Coronary artery (tissue), 2 donors: ENCODE measurements around the gene NLRP6.

Experiments
- DNase-seq: peaks from one replicate; pipeline ENCODE4 v3.0.0-alpha.2; 2017; ENCODE audit warnings: low spot score
- H3K27ac ChIP-seq, 2 donors: fragments of 200-600 bp; sonication (generic); one replicate each; pipeline ENCODE4 v1.5.1; 2016 to 2019
- H3K4me3 ChIP-seq: fragments of 200-600 bp; sonication (generic); 2 replicates; pipeline ENCODE4 v1.5.1; 2016; ENCODE audit warnings: mild to moderate bottlenecking, moderate library complexity
- TF ChIP-seq, protein P1 (sequence below): fragments of 200-600 bp; sonication (generic); IDR thresholded peaks from one replicate; pipeline ENCODE4 v1.5.1; 2019; ENCODE audit warnings: antibody characterized with exemption

Gene NLRP6

DNA sequence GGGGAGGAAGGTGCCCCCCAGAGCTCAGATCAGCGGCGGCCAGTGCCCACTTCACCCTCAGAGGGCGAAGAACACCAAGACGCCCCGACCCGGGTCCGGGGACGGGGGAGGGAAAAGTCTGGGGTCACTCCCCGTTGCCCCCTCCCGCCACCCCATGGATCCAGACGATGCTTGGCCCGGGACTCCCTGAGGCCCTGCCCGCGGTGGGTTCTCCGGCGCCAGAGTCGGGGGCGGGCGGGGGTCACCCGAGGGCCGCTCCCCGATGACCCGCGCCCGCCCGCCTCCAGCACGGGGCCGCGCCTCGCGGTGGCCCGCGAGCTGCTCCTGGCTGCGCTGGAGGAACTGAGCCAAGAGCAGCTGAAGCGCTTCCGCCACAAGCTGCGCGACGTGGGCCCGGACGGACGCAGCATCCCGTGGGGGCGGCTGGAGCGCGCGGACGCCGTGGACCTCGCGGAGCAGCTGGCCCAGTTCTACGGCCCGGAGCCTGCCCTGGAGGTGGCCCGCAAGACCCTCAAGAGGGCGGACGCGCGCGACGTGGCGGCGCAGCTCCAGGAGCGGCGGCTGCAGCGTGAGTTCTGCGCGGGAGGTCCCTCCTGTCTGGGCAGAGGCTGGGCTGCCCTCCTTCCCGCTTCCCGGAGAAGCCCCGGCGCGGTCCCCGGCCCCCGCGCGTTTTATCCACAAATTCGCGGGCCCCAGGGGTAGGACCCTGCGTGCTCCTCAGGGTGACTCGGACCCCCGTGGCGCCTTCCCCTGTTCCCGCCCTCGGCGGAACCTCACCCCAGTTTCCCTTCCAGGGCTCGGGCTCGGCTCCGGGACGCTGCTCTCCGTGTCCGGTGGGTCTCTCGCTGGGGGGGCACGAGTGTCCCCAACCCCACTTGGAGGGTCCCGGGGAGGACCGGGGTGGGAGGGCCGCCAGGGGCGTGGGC lies 1.1 kb downstream of the NLRP6 start:
- DNase-seq = no peak
- peak overlapping the region; percentile 67 for H3K4me3 ChIP-seq
- TF ChIP-seq, protein P1, sequence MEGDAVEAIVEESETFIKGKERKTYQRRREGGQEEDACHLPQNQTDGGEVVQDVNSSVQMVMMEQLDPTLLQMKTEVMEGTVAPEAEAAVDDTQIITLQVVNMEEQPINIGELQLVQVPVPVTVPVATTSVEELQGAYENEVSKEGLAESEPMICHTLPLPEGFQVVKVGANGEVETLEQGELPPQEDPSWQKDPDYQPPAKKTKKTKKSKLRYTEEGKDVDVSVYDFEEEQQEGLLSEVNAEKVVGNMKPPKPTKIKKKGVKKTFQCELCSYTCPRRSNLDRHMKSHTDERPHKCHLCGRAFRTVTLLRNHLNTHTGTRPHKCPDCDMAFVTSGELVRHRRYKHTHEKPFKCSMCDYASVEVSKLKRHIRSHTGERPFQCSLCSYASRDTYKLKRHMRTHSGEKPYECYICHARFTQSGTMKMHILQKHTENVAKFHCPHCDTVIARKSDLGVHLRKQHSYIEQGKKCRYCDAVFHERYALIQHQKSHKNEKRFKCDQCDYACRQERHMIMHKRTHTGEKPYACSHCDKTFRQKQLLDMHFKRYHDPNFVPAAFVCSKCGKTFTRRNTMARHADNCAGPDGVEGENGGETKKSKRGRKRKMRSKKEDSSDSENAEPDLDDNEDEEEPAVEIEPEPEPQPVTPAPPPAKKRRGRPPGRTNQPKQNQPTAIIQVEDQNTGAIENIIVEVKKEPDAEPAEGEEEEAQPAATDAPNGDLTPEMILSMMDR = no peak
- no peak overlapping the region for H3K27ac ChIP-seq

GRCh38 chr11:279966-280705 lies 1.9 kb downstream of the NLRP6 start:
- no peak for DNase-seq
- no peak overlapping the region for H3K27ac ChIP-seq
- peak overlapping the region; percentile 67 for H3K4me3 ChIP-seq
- TF ChIP-seq, protein P1 = no peak

GRCh38 chr11:280706-281485 lies 2.7 kb downstream of the NLRP6 start:
- H3K4me3 ChIP-seq = peak overlapping the region; percentile 67
- peak; percentile 65 for DNase-seq
- H3K27ac ChIP-seq = no peak overlapping the region
- TF ChIP-seq, protein P1 = no peak

DNA sequence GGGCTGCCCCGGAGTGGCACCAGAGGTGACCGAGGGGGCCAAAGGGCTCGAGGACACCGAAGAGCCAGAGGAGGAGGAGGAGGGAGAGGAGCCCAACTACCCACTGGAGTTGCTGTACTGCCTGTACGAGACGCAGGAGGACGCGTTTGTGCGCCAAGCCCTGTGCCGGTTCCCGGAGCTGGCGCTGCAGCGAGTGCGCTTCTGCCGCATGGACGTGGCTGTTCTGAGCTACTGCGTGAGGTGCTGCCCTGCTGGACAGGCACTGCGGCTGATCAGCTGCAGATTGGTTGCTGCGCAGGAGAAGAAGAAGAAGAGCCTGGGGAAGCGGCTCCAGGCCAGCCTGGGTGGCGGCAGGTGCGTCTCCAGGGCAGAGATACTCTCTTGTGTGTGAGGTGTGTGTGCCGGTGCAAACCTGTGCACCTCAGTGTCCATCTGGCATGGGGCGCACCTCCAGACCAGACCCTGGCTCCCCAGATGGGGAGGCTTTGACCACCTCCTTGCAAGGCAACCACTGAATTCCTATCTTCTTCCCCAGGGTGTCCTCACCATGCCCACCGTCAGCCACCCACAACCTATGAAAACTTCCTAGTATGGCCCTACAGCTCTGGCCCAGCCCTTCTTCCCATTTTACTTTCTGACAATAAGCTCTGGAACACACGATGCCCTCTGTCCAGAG lies 3.4 kb downstream of the NLRP6 start:
- Histone ChIP-seq H3K4me3 (peak overlapping the region; percentile 67), H3K27ac (no peak overlapping the region)
- DNase-seq = peak; percentile 67
- TF ChIP-seq, protein P1 = no peak

GRCh38 chr11:282171-282570 lies 4.0 kb downstream of the NLRP6 start:
- Histone ChIP-seq H3K27ac (no peak overlapping the region), H3K4me3 (no peak overlapping the region)
- TF ChIP-seq, protein P1 = no peak
- peak; percentile 68 for DNase-seq

GRCh38 chr11:282630-283360 lies 4.6 kb downstream of the NLRP6 start:
- peak; percentile 64 for DNase-seq
- Histone ChIP-seq H3K4me3 (no peak overlapping the region), H3K27ac (no peak overlapping the region)
- TF ChIP-seq, protein P1 = no peak
